C4-2B (cell line): ENCODE measurements around the gene VSTM2L.

ENCODE experiments used
- H3K27ac ChIP-seq: fragments of 450-650 bp; 2 replicates; pipeline ENCODE4 v1.5.1; 2017
- ZFX ChIP-seq: fragments of 450-650 bp; IDR thresholded peaks from 2 replicates; pipeline ENCODE4 v1.6.1; 2017
- TF ChIP-seq, protein P1 (sequence below): fragments of 450-650 bp; conservative IDR thresholded peaks from 2 replicates; pipeline ENCODE4 v1.5.1; 2017; ENCODE audit warnings: mild to moderate bottlenecking

Gene VSTM2L

GRCh38 chr20:37880726-37881591 is 22.0 kb upstream of the VSTM2L start:
- no peak overlapping the region for H3K27ac ChIP-seq
- no peak for TF ChIP-seq ZFX
- TF ChIP-seq, protein P1, sequence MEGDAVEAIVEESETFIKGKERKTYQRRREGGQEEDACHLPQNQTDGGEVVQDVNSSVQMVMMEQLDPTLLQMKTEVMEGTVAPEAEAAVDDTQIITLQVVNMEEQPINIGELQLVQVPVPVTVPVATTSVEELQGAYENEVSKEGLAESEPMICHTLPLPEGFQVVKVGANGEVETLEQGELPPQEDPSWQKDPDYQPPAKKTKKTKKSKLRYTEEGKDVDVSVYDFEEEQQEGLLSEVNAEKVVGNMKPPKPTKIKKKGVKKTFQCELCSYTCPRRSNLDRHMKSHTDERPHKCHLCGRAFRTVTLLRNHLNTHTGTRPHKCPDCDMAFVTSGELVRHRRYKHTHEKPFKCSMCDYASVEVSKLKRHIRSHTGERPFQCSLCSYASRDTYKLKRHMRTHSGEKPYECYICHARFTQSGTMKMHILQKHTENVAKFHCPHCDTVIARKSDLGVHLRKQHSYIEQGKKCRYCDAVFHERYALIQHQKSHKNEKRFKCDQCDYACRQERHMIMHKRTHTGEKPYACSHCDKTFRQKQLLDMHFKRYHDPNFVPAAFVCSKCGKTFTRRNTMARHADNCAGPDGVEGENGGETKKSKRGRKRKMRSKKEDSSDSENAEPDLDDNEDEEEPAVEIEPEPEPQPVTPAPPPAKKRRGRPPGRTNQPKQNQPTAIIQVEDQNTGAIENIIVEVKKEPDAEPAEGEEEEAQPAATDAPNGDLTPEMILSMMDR, result no peak

GRCh38 chr20:37881601-37882343 is 21.2 kb upstream of the VSTM2L start:
- no peak for TF ChIP-seq ZFX
- TF ChIP-seq, protein P1, result no peak
- H3K27ac ChIP-seq, result no peak overlapping the region

- H3K27ac ChIP-seq, result no peak overlapping the region
- TF ChIP-seq ZFX, result no peak
- TF ChIP-seq, protein P1, result no peak
Observed at GRCh38 chr20:37882961-37883712, 19.8 kb upstream of the VSTM2L start.

GRCh38 chr20:37885042-37885441 is 17.9 kb upstream of the VSTM2L start:
- TF ChIP-seq, protein P1, result no peak
- no peak for TF ChIP-seq ZFX
- H3K27ac ChIP-seq, result no peak overlapping the region

DNA sequence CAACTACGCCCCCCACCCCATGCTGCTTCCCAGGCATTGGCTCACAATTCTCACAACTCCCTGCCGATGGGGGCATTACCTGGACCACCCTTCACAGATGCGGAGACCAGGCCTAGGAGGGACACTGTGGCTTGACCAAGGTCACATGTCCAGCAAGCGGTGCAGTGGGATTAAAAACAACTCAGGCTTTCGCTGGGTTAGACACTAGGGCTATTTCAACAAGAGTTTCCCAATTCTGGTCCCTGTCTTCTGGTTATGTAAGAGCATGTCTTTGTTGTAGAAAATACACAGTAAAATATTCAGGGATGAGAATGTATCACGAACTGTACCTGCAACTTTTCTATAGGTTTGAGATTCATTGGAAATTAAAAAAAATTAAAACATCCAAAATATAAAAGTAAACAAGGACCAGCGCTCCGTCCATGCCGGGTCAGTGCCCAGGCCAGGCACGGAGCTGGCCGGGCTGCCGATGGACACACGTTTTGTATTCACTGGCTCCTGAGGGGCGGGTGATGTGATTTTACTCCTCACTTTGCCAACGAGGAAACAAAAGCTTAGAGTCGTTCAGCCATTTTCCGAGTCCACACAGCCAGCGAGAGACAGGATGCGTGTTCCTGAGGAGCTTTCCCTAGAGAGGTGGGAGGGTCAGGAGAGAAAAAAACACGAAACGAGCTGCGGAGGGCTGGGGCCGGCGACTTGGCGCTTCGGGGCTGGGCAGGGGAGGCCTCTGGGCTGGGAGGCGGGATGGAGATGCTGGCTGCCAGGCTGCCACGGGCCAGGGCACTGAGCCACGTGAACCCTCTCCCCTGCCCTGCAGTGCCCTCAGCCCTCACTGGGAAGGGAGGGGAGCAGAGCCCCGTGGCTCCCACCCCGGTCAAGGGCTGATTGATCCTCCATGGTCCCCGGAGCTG is 17.1 kb upstream of the VSTM2L start:
- TF ChIP-seq ZFX, result no peak
- TF ChIP-seq, protein P1, result no peak
- no peak overlapping the region for H3K27ac ChIP-seq

GRCh38 chr20:37886851-37887297 is 16.1 kb upstream of the VSTM2L start:
- TF ChIP-seq ZFX, result no peak
- TF ChIP-seq, protein P1, result no peak
- no peak overlapping the region for H3K27ac ChIP-seq
